HG02981 (cell line): ENCODE data around the gene ELMO2.

Source experiments
- ATAC-seq: cut with Tn5 transposase; IDR thresholded peaks from one replicate; pipeline ENCODE4 v1.9.1; 2021; ENCODE audit warnings: mild to moderate bottlenecking, moderate library complexity; ENCODE audit not compliant: unreplicated experiment

The ELMO2 gene

GRCh38 chr20:46353500-46354206, 52.8 kb downstream of the ELMO2 start:
- ATAC-seq: no peak

GRCh38 chr20:46352370-46352938, 54.0 kb downstream of the ELMO2 start:
- no peak for ATAC-seq

GRCh38 chr20:46351357-46352058, 54.9 kb downstream of the ELMO2 start:
- ATAC-seq: no peak

GRCh38 chr20:46350986-46351267, 55.5 kb downstream of the ELMO2 start:
- no peak for ATAC-seq

- ATAC-seq: peak; percentile 64
These were observed 56.0 kb downstream of the ELMO2 start for GRCh38 chr20:46350201-46350985.

GRCh38 chr20:46349742-46350056, 56.7 kb downstream of the ELMO2 start:
- no peak for ATAC-seq

- no peak for ATAC-seq
These were observed 57.2 kb downstream of the ELMO2 start for GRCh38 chr20:46349035-46349741.

GRCh38 chr20:46347841-46348803, 58.3 kb downstream of the ELMO2 start:
- ATAC-seq: no peak

- ATAC-seq: no peak
These were observed 59.6 kb downstream of the ELMO2 start for GRCh38 chr20:46346770-46347169.

GRCh38 chr20:46344488-46345162, 61.8 kb downstream of the ELMO2 start:
- no peak for ATAC-seq

- ATAC-seq: no peak
These were observed 62.4 kb downstream of the ELMO2 start for GRCh38 chr20:46343975-46344357.

GRCh38 chr20:46343348-46343974, 63.0 kb downstream of the ELMO2 start:
- ATAC-seq: no peak

GRCh38 chr20:46342451-46343347, 63.7 kb downstream of the ELMO2 start:
- ATAC-seq: no peak

GRCh38 chr20:46342010-46342378, 64.4 kb downstream of the ELMO2 start:
- ATAC-seq: no peak

GRCh38 chr20:46341074-46342009, 65.1 kb downstream of the ELMO2 start:
- ATAC-seq: no peak

GRCh38 chr20:46339037-46339436, 67.4 kb downstream of the ELMO2 start:
- no peak for ATAC-seq

- ATAC-seq: no peak
These were observed 69.7 kb downstream of the ELMO2 start for GRCh38 chr20:46336735-46337134.
